Activated CD4-positive, alpha-beta T cell treated with anti-CD3 and anti-CD28 coated beads, Interleukin-2, amount 10 ng/mL, durations not matched to agents 24 days and 14 days (primary cell): Measurements from ENCODE around the gene PHACTR3. TPM values are rescaled to one million over a fixed set of nuclear protein-coding genes. Genes with fewer than 3 reads are reported as not detected.
A peak's percentile ranks its signal among the peaks of the same experiment; 100 is the strongest.

Experiments
- DNase-seq: peaks from one replicate; pipeline ENCODE4 v3.0.0; 2022
- H3K27ac Mint-ChIP-seq: one replicate; pipeline ENCODE4 v1.8.0; 2022; ENCODE audit warnings: mild to moderate bottlenecking, mixed read lengths
- H3K27me3 Mint-ChIP-seq: one replicate; pipeline ENCODE4 v1.8.0; 2022; ENCODE audit warnings: mixed read lengths
- H3K36me3 Mint-ChIP-seq: one replicate; pipeline ENCODE4 v1.8.0; 2022; ENCODE audit warnings: low read depth, mild to moderate bottlenecking, mixed read lengths
- H3K4me1 Mint-ChIP-seq: one replicate; pipeline ENCODE4 v1.8.0; 2021; ENCODE audit warnings: mixed read lengths
- H3K4me3 Mint-ChIP-seq: one replicate; pipeline ENCODE4 v1.8.0; 2022; ENCODE audit warnings: mild to moderate bottlenecking, moderate library complexity, mixed read lengths
- H3K9me3 Mint-ChIP-seq: one replicate; pipeline ENCODE4 v1.8.0; 2021; ENCODE audit warnings: mixed read lengths
- intact Hi-C: fragments of 100-400 bp; cut with micrococcal nuclease; formaldehyde crosslinking; loops from one replicate; pipeline ENCODE4 v1.15.1; 2023
- total RNA-seq: library from RNA; stranded (reverse); gene quantifications from 2 replicates; pipeline ENCODE4 v1.2.3, GENCODE V29; 2022

PHACTR3 gene
- total RNA-seq, 1 donor from 2014 or later, result not detected

DNA sequence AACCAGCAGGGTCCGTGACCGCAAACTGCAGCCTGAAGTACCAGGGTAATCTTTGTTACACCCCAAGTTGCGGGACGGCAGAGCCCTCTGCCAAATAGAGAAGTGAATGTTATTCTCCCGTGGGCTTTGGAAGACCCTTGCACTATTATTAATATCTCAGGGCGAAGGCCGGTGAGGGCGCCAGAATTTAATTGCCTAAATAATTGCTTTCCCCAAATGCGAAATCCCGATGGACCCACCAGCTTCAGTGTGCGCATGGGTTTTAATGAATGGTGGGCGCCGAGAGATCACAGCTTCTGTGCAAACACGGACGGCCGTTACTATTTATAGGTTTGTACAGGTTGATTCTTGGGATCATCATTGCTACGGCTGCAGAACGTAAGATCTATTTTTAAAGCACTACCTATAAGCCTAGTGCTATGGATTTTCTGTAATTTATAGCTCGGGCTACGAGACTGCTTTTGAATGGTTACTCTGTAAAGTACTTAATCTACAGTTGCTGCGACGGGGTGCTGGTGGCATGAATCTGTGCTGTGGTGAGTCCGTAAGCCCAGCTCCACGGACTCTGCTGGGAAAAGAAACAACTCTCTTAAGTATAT, 15.2 kb upstream of the PHACTR3 start:
- Mint-ChIP-seq H3K9me3 (no peaks in the 10 kb centered on the region), H3K27me3 (peaks cover 12% of the 10 kb centered on the region), H3K4me3 (no peak overlapping the region), H3K4me1 (peaks cover 7% of the 10 kb centered on the region), H3K36me3 (no peaks in the 10 kb centered on the region), H3K27ac (no peak overlapping the region)
- intact Hi-C loops, result no loop called here
- no peak for DNase-seq

GRCh38 chr20:59591061-59591460, 13.3 kb upstream of the PHACTR3 start:
- H3K27ac Mint-ChIP-seq, result no peak overlapping the region
- no peaks in the 10 kb centered on the region for H3K36me3 Mint-ChIP-seq
- no peaks in the 10 kb centered on the region for H3K9me3 Mint-ChIP-seq
- H3K4me1 Mint-ChIP-seq, result peaks cover under 1% of the 10 kb centered on the region
- H3K27me3 Mint-ChIP-seq, result peaks cover 21% of the 10 kb centered on the region
- DNase-seq, result no peak
- H3K4me3 Mint-ChIP-seq, result no peak overlapping the region
- intact Hi-C loops, result loop anchor here (10.0 kb wide), 1 partner anchor 164 kb away; no protein-coding TSS in a partner anchor

- H3K27me3 Mint-ChIP-seq, result peaks cover 27% of the 10 kb centered on the region
- no peaks in the 10 kb centered on the region for H3K9me3 Mint-ChIP-seq
- H3K36me3 Mint-ChIP-seq, result no peaks in the 10 kb centered on the region
- intact Hi-C loops, result loop anchor here (10.0 kb wide), 1 partner anchor 158 kb away; no protein-coding TSS in a partner anchor
- no peak overlapping the region for H3K4me3 Mint-ChIP-seq
- H3K4me1 Mint-ChIP-seq, result no peaks in the 10 kb centered on the region
- DNase-seq, result no peak
- no peak overlapping the region for H3K27ac Mint-ChIP-seq
These were observed 7.7 kb upstream of the PHACTR3 start for GRCh38 chr20:59596690-59597089.

DNA sequence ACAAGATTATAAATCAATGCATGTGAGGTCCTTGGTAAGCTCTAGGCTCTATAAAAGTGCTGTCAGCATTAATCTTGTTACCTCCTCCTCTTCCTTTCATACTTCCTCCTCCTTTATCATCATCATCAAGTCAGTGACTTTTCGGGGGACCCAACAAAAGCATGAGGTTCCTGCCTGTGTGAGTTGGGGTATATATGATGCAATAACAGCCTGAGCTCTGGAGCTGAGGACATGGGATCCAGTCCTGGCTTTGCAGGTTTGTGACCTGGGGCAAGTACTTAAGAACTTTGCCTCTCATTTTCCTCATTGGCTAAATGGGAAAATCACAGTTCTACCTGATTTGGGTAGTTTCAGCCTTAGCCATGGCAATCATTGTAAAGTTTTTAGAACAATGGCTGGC, 7.1 kb upstream of the PHACTR3 start:
- Mint-ChIP-seq H3K27me3 (peaks cover 33% of the 10 kb centered on the region), H3K27ac (no peak overlapping the region), H3K4me3 (no peak overlapping the region), H3K9me3 (no peaks in the 10 kb centered on the region), H3K4me1 (no peaks in the 10 kb centered on the region), H3K36me3 (no peaks in the 10 kb centered on the region)
- DNase-seq, result no peak
- intact Hi-C loops, result loop anchor here (10.0 kb wide), 1 partner anchor 158 kb away; no protein-coding TSS in a partner anchor

DNA sequence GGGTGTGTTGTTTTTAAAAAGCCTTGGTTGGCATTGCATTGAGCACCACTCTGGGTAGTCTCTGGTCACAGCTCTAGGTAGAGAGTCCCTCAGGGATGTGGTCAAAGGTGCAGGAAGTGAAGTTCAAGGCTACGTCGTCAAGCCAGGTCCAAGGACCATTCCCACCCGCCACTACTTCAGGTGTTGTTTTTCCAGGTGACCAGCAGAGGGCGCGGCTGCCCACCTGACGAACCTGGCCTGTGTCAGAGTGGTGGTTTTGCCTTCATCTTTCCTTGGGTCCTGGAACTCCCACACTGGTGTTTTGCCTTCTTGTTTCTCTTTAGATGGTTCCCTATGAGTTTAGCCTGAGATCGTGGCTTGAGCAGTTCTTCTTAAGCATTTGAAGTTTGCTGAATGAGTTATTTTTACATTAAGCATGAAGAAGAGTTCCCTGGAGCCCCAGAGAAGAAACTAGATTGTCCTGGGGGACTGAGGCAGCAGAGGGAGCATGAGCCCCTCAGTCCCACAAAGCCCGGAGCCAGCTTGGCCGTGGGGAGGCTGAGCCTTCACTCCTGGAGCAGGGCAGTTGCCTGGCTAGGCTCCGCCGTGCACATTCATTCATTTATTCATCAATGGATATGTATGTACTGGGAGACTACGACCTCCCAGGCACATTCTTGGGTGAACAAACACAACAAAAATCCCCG, 5.6 kb upstream of the PHACTR3 start:
- Mint-ChIP-seq H3K36me3 (no peaks in the 10 kb centered on the region), H3K4me3 (no peak overlapping the region), H3K27me3 (peaks cover 39% of the 10 kb centered on the region), H3K4me1 (no peaks in the 10 kb centered on the region), H3K9me3 (no peaks in the 10 kb centered on the region), H3K27ac (no peak overlapping the region)
- peak; percentile 73 for DNase-seq
- intact Hi-C loops, result loop anchor here (10.0 kb wide), 1 partner anchor 156 kb away; no protein-coding TSS in a partner anchor

- Mint-ChIP-seq H3K36me3 (no peaks in the 10 kb centered on the region), H3K4me1 (no peaks in the 10 kb centered on the region), H3K4me3 (no peak overlapping the region), H3K27me3 (peaks cover 30% of the 10 kb centered on the region), H3K9me3 (no peaks in the 10 kb centered on the region), H3K27ac (no peak overlapping the region)
- intact Hi-C loops, result loop anchor here (10.0 kb wide), 1 partner anchor 155 kb away; no protein-coding TSS in a partner anchor
- DNase-seq, result no peak
These were observed 4.4 kb upstream of the PHACTR3 start for GRCh38 chr20:59599941-59600340.

GRCh38 chr20:59600472-59600871, 3.9 kb upstream of the PHACTR3 start:
- Mint-ChIP-seq H3K9me3 (no peaks in the 10 kb centered on the region), H3K27me3 (peaks cover 28% of the 10 kb centered on the region), H3K27ac (no peak overlapping the region), H3K4me3 (no peak overlapping the region), H3K36me3 (no peaks in the 10 kb centered on the region), H3K4me1 (no peaks in the 10 kb centered on the region)
- intact Hi-C loops, result no loop called here
- DNase-seq, result no peak

- Mint-ChIP-seq H3K4me1 (no peaks in the 10 kb centered on the region), H3K27me3 (peaks cover 41% of the 10 kb centered on the region), H3K27ac (no peak overlapping the region), H3K9me3 (no peaks in the 10 kb centered on the region), H3K4me3 (no peak overlapping the region), H3K36me3 (no peaks in the 10 kb centered on the region)
- DNase-seq, result no peak
- intact Hi-C loops, result no loop called here
These were observed 1.7 kb upstream of the PHACTR3 start for GRCh38 chr20:59602546-59603080.

- no peak for DNase-seq
- H3K27ac Mint-ChIP-seq, result no peak overlapping the region
- H3K27me3 Mint-ChIP-seq, result peaks cover 42% of the 10 kb centered on the region
These were observed 1.2 kb upstream of the PHACTR3 start for GRCh38 chr20:59603176-59603575.

DNA sequence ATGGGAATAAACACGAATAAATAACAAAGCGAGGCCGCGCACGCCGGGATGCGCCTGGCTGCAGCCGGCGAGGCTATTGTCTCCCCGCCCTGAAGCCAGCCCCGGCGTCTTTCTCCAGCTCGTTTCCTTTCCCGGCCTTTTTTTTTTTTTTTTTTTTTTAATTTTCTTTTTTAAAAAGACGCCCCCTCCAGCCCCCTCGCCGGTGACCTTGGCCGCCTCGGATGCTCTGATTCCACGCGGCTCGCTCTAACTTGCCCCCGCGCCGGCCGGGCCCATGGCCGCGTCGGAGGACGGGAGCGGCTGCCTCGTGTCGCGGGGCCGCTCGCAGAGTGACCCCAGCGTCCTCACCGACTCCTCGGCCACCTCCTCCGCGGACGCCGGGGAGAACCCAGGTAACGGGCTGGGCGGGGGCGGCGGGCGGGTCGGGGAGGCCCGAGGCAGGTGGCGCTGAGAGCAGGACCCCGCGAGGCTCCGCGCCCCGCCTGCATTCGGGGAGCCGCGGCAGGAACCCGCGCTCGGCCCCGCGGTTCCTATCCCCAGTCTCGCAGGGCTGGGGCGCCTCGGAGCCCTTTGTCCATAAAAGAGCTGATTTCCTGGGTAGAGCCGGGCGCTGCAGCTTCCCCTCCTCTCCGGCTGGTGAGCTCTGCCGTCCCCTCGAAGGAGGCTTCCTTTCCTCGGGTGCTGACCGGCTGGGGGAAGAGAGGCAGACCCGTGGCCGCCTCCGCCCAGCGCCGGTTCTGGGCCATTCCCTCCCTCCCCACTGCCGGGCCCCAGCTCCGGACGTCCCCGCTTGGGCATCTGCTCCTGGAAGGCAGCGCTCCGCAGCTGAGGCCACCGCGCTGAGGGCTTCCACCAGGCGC, 631 bp downstream of the PHACTR3 start:
- DNase-seq, result no peak
- intact Hi-C loops, result no loop called here

More at GRCh38 chr20:59603176-59603575, 1.2 kb upstream of the PHACTR3 start:
- intact Hi-C loops, result no loop called here
- no peak overlapping the region for H3K4me3 Mint-ChIP-seq
- H3K4me1 Mint-ChIP-seq, result no peaks in the 10 kb centered on the region
- no peaks in the 10 kb centered on the region for H3K9me3 Mint-ChIP-seq
- no peaks in the 10 kb centered on the region for H3K36me3 Mint-ChIP-seq

GRCh38 chr20:59605601-59606364, 1.4 kb downstream of the PHACTR3 start:
- Mint-ChIP-seq H3K4me1 (no peaks in the 10 kb centered on the region), H3K27ac (no peak overlapping the region), H3K4me3 (no peak overlapping the region), H3K9me3 (no peaks in the 10 kb centered on the region), H3K27me3 (peaks cover 45% of the 10 kb centered on the region), H3K36me3 (no peaks in the 10 kb centered on the region)
- intact Hi-C loops, result no loop called here
- no peak for DNase-seq

More for the DNA sequence above, 631 bp downstream of the PHACTR3 start:
- peaks cover 47% of the 10 kb centered on the region for H3K27me3 Mint-ChIP-seq
- no peak overlapping the region for H3K27ac Mint-ChIP-seq
- no peaks in the 10 kb centered on the region for H3K9me3 Mint-ChIP-seq
- no peaks in the 10 kb centered on the region for H3K4me1 Mint-ChIP-seq
- no peak overlapping the region for H3K4me3 Mint-ChIP-seq
- H3K36me3 Mint-ChIP-seq, result no peaks in the 10 kb centered on the region

DNA sequence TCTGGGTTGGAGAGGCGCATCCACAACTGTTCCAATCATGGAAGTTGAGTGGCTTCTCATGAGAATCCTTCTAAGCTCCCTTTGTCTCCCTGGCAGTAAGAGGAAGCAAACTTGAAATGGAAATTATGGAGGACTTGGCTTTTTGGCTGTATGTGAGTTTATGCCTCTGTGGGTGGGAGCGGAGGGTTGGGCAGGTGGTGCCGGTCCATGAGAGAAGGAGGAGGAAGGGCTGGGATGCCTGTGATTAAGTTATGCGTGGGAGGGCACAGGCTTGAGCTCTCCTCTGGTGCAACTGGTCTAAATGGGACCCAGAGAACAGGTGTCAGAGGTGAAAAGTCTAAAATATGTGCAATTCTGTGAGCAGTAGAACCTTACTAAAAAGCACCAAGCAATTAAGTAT, 2.2 kb downstream of the PHACTR3 start:
- Mint-ChIP-seq H3K36me3 (no peaks in the 10 kb centered on the region), H3K27me3 (peaks cover 45% of the 10 kb centered on the region), H3K4me1 (no peaks in the 10 kb centered on the region), H3K4me3 (no peak overlapping the region), H3K9me3 (no peaks in the 10 kb centered on the region), H3K27ac (no peak overlapping the region)
- DNase-seq, result no peak
- intact Hi-C loops, result no loop called here

DNA sequence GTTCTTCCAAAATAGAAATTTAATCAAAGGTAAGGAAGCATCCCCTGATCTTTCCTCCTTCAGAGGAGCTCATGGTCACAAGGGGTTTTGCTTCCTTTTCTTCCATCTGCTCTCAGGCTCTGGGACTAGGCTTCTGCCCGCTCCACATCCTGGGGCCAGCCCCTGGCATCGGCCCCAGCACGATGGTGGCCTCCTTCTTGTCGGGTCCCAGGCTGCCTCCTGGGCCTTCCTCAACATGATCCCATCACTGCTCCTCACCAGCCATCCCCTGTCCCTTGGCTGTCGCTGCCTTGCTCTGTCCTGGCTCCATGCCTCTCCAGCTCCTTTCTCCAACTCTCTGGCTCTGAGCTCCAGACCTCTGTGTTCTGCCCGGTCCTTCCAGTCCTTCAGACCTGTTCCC, 4.1 kb downstream of the PHACTR3 start:
- H3K27me3 Mint-ChIP-seq, result peaks cover 30% of the 10 kb centered on the region
- no peaks in the 10 kb centered on the region for H3K4me1 Mint-ChIP-seq
- DNase-seq, result no peak
- no peaks in the 10 kb centered on the region for H3K36me3 Mint-ChIP-seq
- intact Hi-C loops, result no loop called here
- H3K27ac Mint-ChIP-seq, result no peak overlapping the region
- H3K9me3 Mint-ChIP-seq, result no peaks in the 10 kb centered on the region
- no peak overlapping the region for H3K4me3 Mint-ChIP-seq
